ENCODE results near the gene SMOC2. TPM values are rescaled to one million over a fixed set of nuclear protein-coding genes. Genes with fewer than 3 reads are reported as not detected.

The SMOC2 gene
- total RNA-seq, 1 experiment from 2014 or later = 2.1 TPM

DNA sequence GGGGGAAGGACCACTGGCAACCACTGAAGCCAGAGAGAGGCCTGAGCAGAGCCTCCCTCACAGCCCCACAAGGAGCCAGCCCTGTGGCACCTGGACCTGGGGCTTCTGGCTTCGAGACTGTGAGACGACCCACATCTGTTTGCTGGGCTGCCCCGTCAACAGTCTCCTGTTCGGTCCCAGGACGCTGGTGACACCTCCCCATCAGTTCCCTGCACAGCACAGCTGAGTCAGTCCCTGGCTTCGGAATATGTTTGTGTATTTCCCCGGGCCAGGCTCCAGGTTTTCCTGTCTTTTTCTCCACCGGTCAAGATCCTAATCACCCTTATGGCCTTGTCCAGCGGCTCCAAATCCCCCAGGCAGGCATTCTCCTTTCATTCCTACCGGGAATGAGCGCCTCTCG, 46.4 kb upstream of the SMOC2 start:
- H2BK15ac ChIP-seq (ENCODE audit: low read depth, low read length) = no peak overlapping the region
- H3K23ac ChIP-seq (ENCODE audit: insufficient read length, low read depth, low read length) = no peak overlapping the region
- WGBS (ENCODE audit: extremely low coverage, insufficient read length, low lambda C conversion rate) = no CpG with 5 or more reads among the region's 12 CpGs
- no peak overlapping the region for H2BK12ac ChIP-seq (ENCODE audit: insufficient read length, low read depth, low read length)
- TF ChIP-seq, protein P1, sequence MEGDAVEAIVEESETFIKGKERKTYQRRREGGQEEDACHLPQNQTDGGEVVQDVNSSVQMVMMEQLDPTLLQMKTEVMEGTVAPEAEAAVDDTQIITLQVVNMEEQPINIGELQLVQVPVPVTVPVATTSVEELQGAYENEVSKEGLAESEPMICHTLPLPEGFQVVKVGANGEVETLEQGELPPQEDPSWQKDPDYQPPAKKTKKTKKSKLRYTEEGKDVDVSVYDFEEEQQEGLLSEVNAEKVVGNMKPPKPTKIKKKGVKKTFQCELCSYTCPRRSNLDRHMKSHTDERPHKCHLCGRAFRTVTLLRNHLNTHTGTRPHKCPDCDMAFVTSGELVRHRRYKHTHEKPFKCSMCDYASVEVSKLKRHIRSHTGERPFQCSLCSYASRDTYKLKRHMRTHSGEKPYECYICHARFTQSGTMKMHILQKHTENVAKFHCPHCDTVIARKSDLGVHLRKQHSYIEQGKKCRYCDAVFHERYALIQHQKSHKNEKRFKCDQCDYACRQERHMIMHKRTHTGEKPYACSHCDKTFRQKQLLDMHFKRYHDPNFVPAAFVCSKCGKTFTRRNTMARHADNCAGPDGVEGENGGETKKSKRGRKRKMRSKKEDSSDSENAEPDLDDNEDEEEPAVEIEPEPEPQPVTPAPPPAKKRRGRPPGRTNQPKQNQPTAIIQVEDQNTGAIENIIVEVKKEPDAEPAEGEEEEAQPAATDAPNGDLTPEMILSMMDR (conservative IDR thresholded peaks at IDR 0.05) = no peak
- H4K8ac ChIP-seq (replicated peaks; ENCODE audit: insufficient read length, low read depth, low read length) = no peak overlapping the region
- H3K27ac Mint-ChIP-seq = no peak overlapping the region
- no peak overlapping the region for H4K91ac ChIP-seq (ENCODE audit: insufficient read length, low read depth, low read length)
- no peak overlapping the region for H3K56ac ChIP-seq (ENCODE audit: insufficient read length, low read depth, low read length)
- DNase-seq = no peak
- H3K27ac ChIP-seq (ENCODE audit: insufficient read length, low read depth, low read length) = no peak overlapping the region
- H3K23me2 ChIP-seq (ENCODE audit: insufficient read length, low read depth, low read length, poor library complexity, severe bottlenecking) = no peaks in the 10 kb centered on the region
- no peak overlapping the region for H3K9ac ChIP-seq (ENCODE audit: extremely low read depth, insufficient read length, low read length)
- no peaks in the 10 kb centered on the region for H3K9me3 ChIP-seq (ENCODE audit: control insufficient read depth, low read depth, low read length)
- H3K4me2 ChIP-seq (ENCODE audit: insufficient read depth, insufficient read length, low read length) = no peak overlapping the region
- H3K27me3 Mint-ChIP-seq (ENCODE audit: low read depth) = no peaks in the 10 kb centered on the region; the same call in none of the 2 replicates
- no peaks in the 10 kb centered on the region for H3K79me1 ChIP-seq (ENCODE audit: insufficient read depth, low read depth, low read length, poor library complexity, severe bottlenecking)
- no peak overlapping the region for H3T11ph ChIP-seq (ENCODE audit: low read length)
- no peak overlapping the region for H4K5ac ChIP-seq (ENCODE audit: insufficient read length, low read depth, low read length)
- no peak overlapping the region for H2BK20ac ChIP-seq (ENCODE audit: low read depth, low read length, poor library complexity, severe bottlenecking)
- H3K14ac ChIP-seq (ENCODE audit: insufficient read depth, low read length) = no peak overlapping the region; the same call in 1 of the 2 replicates
- H2AFZ ChIP-seq (ENCODE audit: low read length) = no peak overlapping the region
- H2BK120ac ChIP-seq (ENCODE audit: low read depth, low read length, poor library complexity, severe bottlenecking) = no peak overlapping the region
- H2AK5ac ChIP-seq (ENCODE audit: insufficient read length, low read length) = no peak overlapping the region
- H2BK5ac ChIP-seq (ENCODE audit: insufficient read length, low read length) = no peak overlapping the region
- no peak overlapping the region for H3K4me3 Mint-ChIP-seq
- no peak overlapping the region for H3K4ac ChIP-seq (ENCODE audit: low read depth, low read length)
- peaks cover 0 to 5% (median 2%) of the 10 kb centered on the region in 3 experiments; a peak in 2 of 7 replicates for H3K36me3 Mint-ChIP-seq (ENCODE audit: insufficient read depth in 1 of 3, low read depth in 3 of 3)
- H3K9me3 Mint-ChIP-seq = peaks cover 6 to 10% of the 10 kb centered on the region in 2 experiments; a peak in 4 of 5 replicates
- H3K4me1 ChIP-seq (ENCODE audit: insufficient read depth, low read length) = no peaks in the 10 kb centered on the region
- peaks cover 2 to 8% of the 10 kb centered on the region in 2 experiments; a peak in 3 of 4 replicates for H3K4me1 Mint-ChIP-seq
- no peaks in the 10 kb centered on the region for H4K20me1 ChIP-seq (ENCODE audit: control insufficient read depth, insufficient read depth, insufficient read length)
- no peaks in the 10 kb centered on the region for H3K79me2 ChIP-seq (ENCODE audit: insufficient read depth, low read length)
- no peaks in the 10 kb centered on the region for H3K27me3 ChIP-seq (ENCODE audit: insufficient read depth, low read length)
- H3K18ac ChIP-seq (ENCODE audit: insufficient read length, low read depth, low read length) = no peak overlapping the region
